HepG2 (cell line): ENCODE data around the gene CADM1. TPM values are rescaled to one million over a fixed set of nuclear protein-coding genes. Genes with fewer than 3 reads are reported as not detected.

ENCODE experiments used
- ATAC-seq: fragments of 200-7000 bp; cut with Tn5 transposase; 3 replicates; pipeline ENCODE4 v1.9.1; 2020; ENCODE audit warnings: mild to moderate bottlenecking, moderate library complexity
- BruUV-seq: library from RNA; stranded (reverse); fragments of 400-500 nt; replicated peaks from 2 replicates; lab custom pipeline; 2021; lab: Mats Ljungman, UMichigan
- CTCF ChIA-PET: fragments of 300-600 bp; formaldehyde crosslinking; extraction: SDS; loops from one replicate; lab custom pipeline; 2021; ENCODE audit warnings: low total read pairs, inconsistent platforms, low intra/inter-chr PET ratio; lab: Yijun Ruan, JAX
- POLR2A ChIA-PET: fragments of 350-600 bp; sonication (Branson Sonifier 250); formaldehyde crosslinking; loops from one replicate; lab custom pipeline; 2020; ENCODE audit warnings: antibody characterized with exemption, inconsistent platforms; lab: Yijun Ruan, JAX
- DNase-seq: peaks from one replicate; pipeline ENCODE4 v3.0.0-alpha.2; 2015; ENCODE audit warnings: low spot score
- FAIRE-seq: peaks from 3 replicates; lab custom pipeline; 2011; peaks lifted over from hg19 to GRCh38; lab: Jason Lieb, UNC
- H2AFZ ChIP-seq: one replicate; pipeline ENCODE4 v1.6.1; 2011; ENCODE audit warnings: low read length, inconsistent platforms
- H3K27ac ChIP-seq: fragments of 300-600 bp; 3 replicates; pipeline ENCODE4 v1.8.0; 2011; ENCODE audit warnings: mixed run types, mild to moderate bottlenecking, mixed read lengths, low read length, inconsistent platforms; ENCODE audit not compliant: insufficient read depth; ENCODE audit errors: extremely low read length
- H3K27me3 ChIP-seq, 2 experiments: fragments of 200-600 bp in 1 of 2; 2 replicates in 1 of 2; 3 replicates in 1 of 2; pipeline versions ENCODE4 v1.6.0 to v1.8.0; 2011; ENCODE audit warnings: low read length in 2 of 2, mild to moderate bottlenecking in 2 of 2, moderate library complexity in 2 of 2, inconsistent platforms in 1 of 2; ENCODE audit not compliant: insufficient read depth in 2 of 2, control insufficient read depth in 1 of 2
- H3K36me3 ChIP-seq, 2 experiments: fragments of 200-600 bp in 1 of 2; replicated peaks in 1 of 2; 2 replicates in 1 of 2; 3 replicates in 1 of 2; pipeline versions ENCODE4 v1.5.1 to v1.8.0; 2011; ENCODE audit warnings: low read length in 2 of 2, inconsistent platforms in 1 of 2; ENCODE audit not compliant: insufficient read depth in 2 of 2, control insufficient read depth in 1 of 2
- H3K4me1 ChIP-seq: 2 replicates; pipeline ENCODE4 v1.5.1; 2012; ENCODE audit warnings: low read length, inconsistent platforms; ENCODE audit not compliant: insufficient read depth
- H3K4me2 ChIP-seq: 2 replicates; pipeline ENCODE4 v1.6.0; 2011; ENCODE audit warnings: low read depth, low read length, inconsistent platforms
- H3K4me3 ChIP-seq, 3 experiments: fragments of 200-600 bp in 1 of 3; sonication (generic), shearing (Covaris generic) in 1 of 3; replicated peaks in 1 of 3; 2 replicates each; pipeline ENCODE4 v1.5.1; 2011 to 2016; ENCODE audit warnings: low read length in 3 of 3, inconsistent platforms in 2 of 3, low read depth in 2 of 3, mild to moderate bottlenecking in 2 of 3, control low read depth in 1 of 3, mixed read lengths in 1 of 3; ENCODE audit not compliant: insufficient read depth in 1 of 3
- H3K79me2 ChIP-seq: one replicate; pipeline ENCODE4 v1.6.1; 2011; ENCODE audit warnings: low read length, inconsistent platforms; ENCODE audit not compliant: insufficient read depth
- H3K9ac ChIP-seq: 2 replicates; pipeline ENCODE4 v1.6.0; 2011; ENCODE audit warnings: mild to moderate bottlenecking, low read depth, low read length, inconsistent platforms; ENCODE audit not compliant: insufficient read depth
- H3K9me3 ChIP-seq: 2 replicates; pipeline ENCODE4 v1.5.1; 2012; ENCODE audit warnings: mild to moderate bottlenecking, low read length
- H4K20me1 ChIP-seq: 2 replicates; pipeline ENCODE4 v1.6.0; 2011; ENCODE audit warnings: inconsistent platforms, mild to moderate bottlenecking, low read length, moderate library complexity; ENCODE audit not compliant: insufficient read depth
- ARNT ChIP-seq: fragments of 450-650 bp; IDR thresholded peaks from 2 replicates; pipeline ENCODE4 v1.6.1; 2017
- ARNTL ChIP-seq: sonication (generic); formaldehyde crosslinking; IDR thresholded peaks from 2 replicates; pipeline ENCODE4 v1.4.0; 2020; ENCODE audit warnings: mild to moderate bottlenecking, missing genetic modification reagents
- CTCF ChIP-seq: sonication (generic); formaldehyde crosslinking; IDR thresholded peaks from 2 replicates; pipeline ENCODE4 v1.5.0; 2020; ENCODE audit warnings: mild to moderate bottlenecking, missing genetic modification reagents, moderate library complexity
- FOXO1 ChIP-seq: sonication (generic); formaldehyde crosslinking; IDR thresholded peaks from 2 replicates; pipeline ENCODE4 v1.4.0; 2020; ENCODE audit warnings: missing genetic modification reagents
- KDM5A ChIP-seq: fragments of 200-600 bp; sonication (generic); IDR thresholded peaks from 2 replicates; pipeline ENCODE4 v1.7.0; 2018; ENCODE audit warnings: antibody characterized with exemption, mild to moderate bottlenecking, low read length, borderline replicate concordance
- PAF1 ChIP-seq: IDR thresholded peaks from 2 replicates; pipeline ENCODE4 v1.6.1; 2016; ENCODE audit warnings: missing genetic modification reagents, missing compliant biosample characterization
- PPARG ChIP-seq: conservative IDR thresholded peaks from 2 replicates; pipeline ENCODE4 v1.6.1; 2016; ENCODE audit warnings: missing biosample characterization, missing genetic modification reagents
- RERE ChIP-seq: IDR thresholded peaks from 2 replicates; pipeline ENCODE4 v1.6.1; 2016; ENCODE audit warnings: low read depth, missing genetic modification reagents, missing compliant biosample characterization
- YY1 ChIP-seq: IDR thresholded peaks from 2 replicates; pipeline ENCODE4 v1.6.1; 2011; ENCODE audit warnings: low read length, low read depth, moderate library complexity, mild to moderate bottlenecking; ENCODE audit not compliant: insufficient read depth, insufficient replicate concordance
- WGBS: methylation state at CpG from one replicate; pipeline ENCODE4 v1.1.6; 2017; ENCODE audit warnings: low lambda C conversion rate; 5-methylcytosine and 5-hydroxymethylcytosine counted together
- in situ Hi-C: cut with HindIII; loops from 2 replicates; pipeline ENCODE4 v1.10.0; 2017; ENCODE audit warnings: low pct_unique_long_range_greater_than_20kb; ENCODE audit not compliant: extremely low pct_ligation_motif_present
- intact Hi-C: fragments of 100-400 bp; cut with micrococcal nuclease; formaldehyde crosslinking; loops from one replicate; pipeline ENCODE4 v1.10.0; 2022; ENCODE audit not compliant: unreplicated experiment
- polyA plus RNA-seq, 8 experiments: library from polyadenylated mRNA; depleted of rRNA in 3 of 8; stranded (reverse) in 7 of 8; unstranded in 1 of 8; fragments of >200 nt; fragmentation: Illumina TruSeq in 4 of 8; extraction: Trizol in 4 of 8; gene quantifications; 2 replicates each; pipeline versions ENCODE4 v1.2.1 to v1.2.3, GENCODE V29; 2011 to 2016; ENCODE audit warnings: low read depth in 4 of 8, missing spikeins in 1 of 8, mixed read lengths in 1 of 8; ENCODE audit not compliant: insufficient read depth in 1 of 8
- total RNA-seq, 5 experiments: library from RNA; depleted of rRNA; stranded (reverse); fragments of >200 nt; fragmentation: Illumina TruSeq; extraction: Trizol; gene quantifications; 2 replicates each; pipeline ENCODE4 v1.2.3, GENCODE V29; 2016; ENCODE audit warnings: low read depth in 1 of 5
- TF ChIP-seq, protein P1 (sequence below): sonication (generic); formaldehyde crosslinking; IDR thresholded peaks from 2 replicates; pipeline ENCODE4 v1.8.0; 2022; ENCODE audit warnings: mild to moderate bottlenecking, missing genetic modification reagents

The CADM1 gene
- total and polyA plus RNA-seq, 2 of the 13 experiments (the other 11 are each of a cell fraction or from before 2014, with no cell fraction given) = 71.3 to 122 TPM

GRCh38 chr11:115544422-115544948, 40.3 kb upstream of the CADM1 start:
- ATAC-seq = no peak
- no peak overlapping the region for H3K9ac ChIP-seq
- no peak overlapping the region for H3K4me3 ChIP-seq
- POLR2A ChIA-PET = no interaction called here
- in situ Hi-C loops (no loop called here), intact Hi-C loops (loop anchor here (10.0 kb wide), 1 partner anchor 130 kb away; no protein-coding TSS in a partner anchor)
- 0% methylated on average over 2 of the region's 2 CpGs for WGBS
- H3K36me3 ChIP-seq = no peaks in the 10 kb centered on the region
- H3K9me3 ChIP-seq = no peaks in the 10 kb centered on the region
- no peak overlapping the region for H3K27ac ChIP-seq
- CTCF ChIA-PET = no interaction called here
- no peak overlapping the region for H2AFZ ChIP-seq
- H4K20me1 ChIP-seq = no peaks in the 10 kb centered on the region
- FAIRE-seq = no peak
- DNase-seq = no peak
- BruUV-seq = no TSS peak
- peaks cover 1 to 5% of the 10 kb centered on the region in 2 experiments; a peak in 1 of 5 replicates for H3K27me3 ChIP-seq
- H3K4me1 ChIP-seq = peaks cover 19% of the 10 kb centered on the region
- TF ChIP-seq PPARG (no peak), PAF1 (CRISPR knock-in tag) (no peak), FOXO1 (CRISPR knock-in tag) (no peak), YY1 (no peak), ARNT (no peak), KDM5A (no peak), ARNTL (CRISPR knock-in tag) (no peak), CTCF (no peak), RERE (CRISPR knock-in tag) (no peak)
- TF ChIP-seq, protein P1, sequence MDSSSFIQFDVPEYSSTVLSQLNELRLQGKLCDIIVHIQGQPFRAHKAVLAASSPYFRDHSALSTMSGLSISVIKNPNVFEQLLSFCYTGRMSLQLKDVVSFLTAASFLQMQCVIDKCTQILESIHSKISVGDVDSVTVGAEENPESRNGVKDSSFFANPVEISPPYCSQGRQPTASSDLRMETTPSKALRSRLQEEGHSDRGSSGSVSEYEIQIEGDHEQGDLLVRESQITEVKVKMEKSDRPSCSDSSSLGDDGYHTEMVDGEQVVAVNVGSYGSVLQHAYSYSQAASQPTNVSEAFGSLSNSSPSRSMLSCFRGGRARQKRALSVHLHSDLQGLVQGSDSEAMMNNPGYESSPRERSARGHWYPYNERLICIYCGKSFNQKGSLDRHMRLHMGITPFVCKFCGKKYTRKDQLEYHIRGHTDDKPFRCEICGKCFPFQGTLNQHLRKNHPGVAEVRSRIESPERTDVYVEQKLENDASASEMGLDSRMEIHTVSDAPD (CRISPR knock-in tag) = no peak
- H3K4me2 ChIP-seq = no peak overlapping the region
- no peaks in the 10 kb centered on the region for H3K79me2 ChIP-seq
